ENCODE measurements around the gene BLOC1S6.

The BLOC1S6 gene

GRCh38 chr15:45588219-45588875, 1.2 kb downstream of the BLOC1S6 start:
- peak in 1 of 5 experiments; percentile 31 for DNase-seq

GRCh38 chr15:45589256-45589655, 2.1 kb downstream of the BLOC1S6 start:
- DNase-seq = no peak

DNA sequence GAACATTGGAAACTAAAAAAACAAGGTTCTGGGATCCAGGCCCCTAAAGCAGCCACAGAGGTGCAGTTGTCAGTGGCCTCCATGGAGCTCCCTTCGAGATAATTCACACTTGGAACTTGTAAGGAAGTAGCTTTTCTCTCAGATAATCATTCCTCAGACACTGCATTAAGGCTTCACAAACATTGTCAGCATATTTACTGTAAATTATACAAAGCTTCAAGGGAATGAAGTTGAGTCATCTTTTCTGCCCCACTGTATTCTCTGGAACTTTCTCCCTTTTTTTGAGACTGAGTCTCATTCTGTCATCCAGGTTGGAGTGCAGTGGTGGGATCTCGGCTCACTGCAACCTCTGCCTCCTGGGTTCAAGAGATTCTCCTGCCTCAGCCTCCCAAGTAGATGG, 7.1 kb downstream of the BLOC1S6 start:
- DNase-seq = no peak

DNA sequence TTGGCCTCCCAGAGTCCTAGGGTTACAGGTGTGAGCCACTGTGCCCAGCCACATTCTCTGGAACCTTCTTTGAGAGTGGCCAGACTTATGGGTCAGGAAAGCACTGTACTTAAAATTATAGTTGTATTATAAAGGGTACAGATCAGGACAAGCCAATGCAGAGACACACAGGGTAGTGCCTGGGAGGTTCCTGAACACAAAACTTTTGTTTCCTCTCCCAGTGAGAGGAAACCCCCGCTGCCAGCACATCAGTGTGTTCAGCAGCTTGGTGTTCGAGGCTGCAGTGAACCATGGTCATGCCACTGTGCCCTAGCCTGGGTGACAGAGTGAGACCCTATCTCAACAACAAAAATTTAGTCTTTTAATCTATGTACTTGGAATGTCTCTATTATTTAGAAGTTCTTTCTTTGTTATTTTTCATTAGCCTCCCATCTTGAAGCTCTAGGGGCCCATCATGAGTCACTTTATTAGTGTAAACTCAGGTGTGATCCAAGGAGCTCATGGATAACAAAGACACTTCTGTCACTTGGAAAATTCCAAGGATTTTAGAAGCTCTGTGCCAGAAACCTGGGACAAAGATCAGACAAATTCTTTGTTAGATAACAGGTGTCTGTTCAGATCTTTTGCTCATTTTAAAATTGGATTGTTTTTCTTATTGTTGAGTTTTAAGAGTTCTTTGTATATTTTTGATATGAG, 7.8 kb downstream of the BLOC1S6 start:
- DNase-seq = no peak

- no peak for DNase-seq
Measured at GRCh38 chr15:45603881-45604280, 16.7 kb downstream of the BLOC1S6 start.

DNA sequence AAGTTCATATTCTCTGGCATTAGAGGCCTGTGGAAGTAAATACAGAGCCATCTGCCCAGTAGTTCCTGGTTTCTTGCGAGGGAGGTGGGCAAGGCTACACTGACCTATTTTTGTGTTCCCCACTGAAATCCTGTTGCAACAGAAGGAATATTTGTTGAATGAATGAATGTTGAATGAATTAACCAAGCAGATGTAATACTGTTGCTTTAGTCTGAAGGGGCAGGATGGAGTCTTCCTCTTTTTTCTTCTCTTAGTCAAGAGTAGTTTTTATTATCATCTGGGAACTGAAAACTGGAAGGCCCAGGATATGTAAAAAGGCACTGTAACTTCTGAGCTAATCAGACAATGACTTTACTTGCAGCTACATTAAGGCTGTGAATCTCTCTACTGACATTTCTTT, 17.1 kb downstream of the BLOC1S6 start:
- no peak for DNase-seq

DNA sequence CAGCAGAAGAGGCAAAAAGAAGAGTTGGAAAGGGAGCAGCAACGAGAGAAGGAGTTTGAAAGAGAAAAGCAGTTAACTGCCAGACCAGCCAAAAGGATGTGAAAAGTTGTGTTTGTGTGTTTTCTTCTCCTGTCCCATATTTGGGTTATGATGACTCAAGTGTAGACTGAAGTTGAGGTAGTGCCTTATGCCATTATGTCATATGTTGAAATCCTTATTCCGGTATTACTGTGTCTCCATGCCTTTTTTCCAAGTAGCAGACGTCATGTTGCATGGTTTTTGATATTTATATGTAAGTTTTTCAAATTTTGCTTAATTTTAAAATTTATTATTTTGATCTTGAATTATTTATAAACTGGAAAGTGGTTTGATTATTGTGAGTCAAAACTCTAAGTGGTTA, 19.2 kb downstream of the BLOC1S6 start:
- no peak for DNase-seq

GRCh38 chr15:45606841-45607240, 19.7 kb downstream of the BLOC1S6 start:
- no peak for DNase-seq

GRCh38 chr15:45611305-45611704, 24.1 kb downstream of the BLOC1S6 start:
- no peak for DNase-seq

DNA sequence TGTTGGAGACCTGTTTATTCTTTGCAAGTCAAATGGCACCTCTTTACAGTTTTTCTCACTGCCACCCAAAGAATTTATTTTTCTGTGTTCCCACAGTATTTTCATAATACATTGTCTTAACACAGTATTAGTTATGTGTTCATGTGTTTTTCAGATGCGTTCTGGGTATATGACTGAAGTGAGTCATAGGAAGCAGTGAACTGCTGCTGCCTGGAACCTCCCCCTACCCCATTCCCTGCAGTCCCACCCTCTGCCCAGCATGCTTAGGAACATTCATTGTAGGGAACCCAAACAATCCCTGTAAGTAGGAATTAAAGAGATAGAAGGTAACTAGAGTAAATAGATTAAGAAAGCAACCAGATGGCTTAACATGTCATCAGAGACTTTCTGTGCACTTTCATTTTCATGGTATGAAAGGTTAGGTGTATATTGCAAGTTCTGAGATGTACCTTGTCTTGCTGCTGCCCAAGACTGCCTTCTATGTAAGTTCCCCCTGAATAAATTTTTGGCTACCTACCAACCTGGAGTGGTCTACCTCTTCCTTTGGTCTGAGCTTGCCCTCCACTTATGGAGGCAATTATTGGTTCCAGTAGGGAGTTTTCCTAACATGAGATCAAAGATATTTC, 25.7 kb downstream of the BLOC1S6 start:
- DNase-seq = no peak

DNA sequence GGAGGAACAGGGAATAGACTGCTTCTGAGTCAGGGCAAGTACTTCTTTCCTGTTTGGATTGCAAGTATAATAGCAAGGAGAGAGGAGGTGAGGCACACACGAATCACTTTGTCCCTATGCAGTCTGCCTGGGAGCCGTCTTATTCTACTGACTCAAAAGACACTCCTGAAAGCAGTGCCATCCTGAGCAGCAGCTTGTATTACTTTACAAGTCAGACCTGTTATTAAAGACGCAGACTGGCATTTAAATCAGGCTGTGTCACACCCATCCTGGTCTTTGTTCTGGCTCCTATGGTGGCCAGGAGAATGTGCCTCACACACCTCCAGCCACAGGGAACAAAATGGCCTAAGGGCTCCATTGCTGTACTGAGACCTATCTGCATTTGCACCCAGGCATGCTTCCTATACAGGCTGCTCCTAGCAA, 29.7 kb downstream of the BLOC1S6 start:
- DNase-seq = no peak

DNA sequence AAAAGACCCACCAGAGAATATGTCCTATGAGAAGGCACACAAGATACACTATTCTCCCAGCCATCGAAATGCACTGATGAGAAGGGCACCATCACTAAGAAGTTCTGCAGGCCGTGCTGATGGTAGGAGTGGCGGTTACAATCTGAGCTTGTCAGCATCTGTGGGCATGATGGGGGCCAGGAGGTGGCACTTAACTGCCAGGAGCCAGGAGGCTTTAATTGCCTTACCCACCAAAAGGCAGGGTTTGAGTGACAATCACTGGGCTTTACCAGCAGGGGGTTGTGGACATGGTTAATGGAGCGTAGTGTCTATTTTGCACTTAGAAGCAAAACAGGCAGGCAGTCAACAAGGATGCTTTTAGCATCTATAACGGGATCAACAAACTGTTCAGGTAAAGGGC, 31.6 kb downstream of the BLOC1S6 start:
- DNase-seq = peak in 1 of 5 experiments; percentile 60

DNA sequence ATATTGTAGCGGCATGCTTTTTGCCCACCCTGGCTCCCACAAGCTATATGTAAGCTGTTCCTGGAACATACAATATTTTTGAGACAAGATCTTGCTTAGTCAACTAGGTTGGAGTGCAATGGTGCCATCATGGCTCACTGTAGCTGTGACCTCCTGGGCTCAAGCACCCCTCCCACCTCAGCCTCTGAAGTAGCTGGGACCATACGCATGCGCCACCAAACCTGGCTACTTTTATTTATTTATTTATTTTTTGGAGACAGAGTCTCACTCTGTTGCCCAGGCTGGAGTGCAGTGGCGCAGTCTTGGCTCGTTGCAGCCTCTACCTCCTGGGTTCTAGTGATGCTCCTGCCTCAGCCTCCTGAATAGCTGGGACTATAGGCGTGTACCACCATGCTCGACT, 41.0 kb downstream of the BLOC1S6 start:
- no peak for DNase-seq

GRCh38 chr15:45630917-45631691, 43.9 kb downstream of the BLOC1S6 start:
- no peak for DNase-seq

DNA sequence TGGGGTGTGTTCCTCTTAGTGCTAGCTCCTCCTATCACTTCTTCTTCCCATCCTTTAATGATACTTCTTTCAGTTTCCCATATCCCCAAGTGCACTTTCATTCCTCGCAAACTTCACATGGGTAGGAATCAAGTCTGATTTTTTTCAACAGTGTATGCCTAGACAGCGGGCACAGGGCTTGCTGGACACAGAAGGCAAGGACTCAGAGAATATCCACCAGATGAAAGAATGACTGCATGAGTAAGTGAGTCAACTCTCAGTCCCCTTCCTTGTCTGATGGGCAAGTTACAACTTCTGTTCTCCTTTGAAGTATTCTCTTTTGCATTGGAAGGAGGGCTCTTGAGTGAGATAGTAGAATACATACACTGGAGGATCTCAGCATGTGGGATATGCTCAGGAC, 44.6 kb downstream of the BLOC1S6 start:
- no peak for DNase-seq

- peak; percentile 30 to 88 (median 47) for DNase-seq
Measured at GRCh38 chr15:45634432-45635190, 47.4 kb downstream of the BLOC1S6 start, which contains the start of gene SQOR. Gene SQOR, plus strand, starts transcription at chr15:45635029. Its CDS starts 23,895 bp downstream, at chr15:45658924.

DNA sequence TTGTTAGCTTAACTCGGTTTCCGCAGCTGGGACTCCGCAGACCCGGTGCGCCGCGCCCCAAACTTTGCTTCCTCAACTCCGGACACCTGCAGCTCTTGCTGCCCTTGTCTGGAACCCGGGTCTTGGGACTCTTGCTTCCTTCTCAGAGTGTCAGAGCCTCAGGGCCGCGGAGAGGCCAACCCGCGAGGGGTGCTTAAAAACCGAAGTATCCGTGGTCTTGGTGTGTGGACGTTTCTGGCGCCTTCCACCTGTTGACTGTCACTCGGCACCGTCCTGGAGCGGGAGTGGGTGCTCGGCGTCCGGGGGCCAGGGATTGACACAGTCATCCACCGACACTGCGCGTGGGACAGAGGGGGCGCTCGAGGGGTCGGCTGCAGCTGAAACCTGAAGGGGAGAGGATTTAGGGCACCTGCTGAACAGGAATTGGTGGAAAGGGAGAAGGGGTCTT, 48.0 kb downstream of the BLOC1S6 start:
- DNase-seq = peak; percentile 40 to 72 (median 54)

DNA sequence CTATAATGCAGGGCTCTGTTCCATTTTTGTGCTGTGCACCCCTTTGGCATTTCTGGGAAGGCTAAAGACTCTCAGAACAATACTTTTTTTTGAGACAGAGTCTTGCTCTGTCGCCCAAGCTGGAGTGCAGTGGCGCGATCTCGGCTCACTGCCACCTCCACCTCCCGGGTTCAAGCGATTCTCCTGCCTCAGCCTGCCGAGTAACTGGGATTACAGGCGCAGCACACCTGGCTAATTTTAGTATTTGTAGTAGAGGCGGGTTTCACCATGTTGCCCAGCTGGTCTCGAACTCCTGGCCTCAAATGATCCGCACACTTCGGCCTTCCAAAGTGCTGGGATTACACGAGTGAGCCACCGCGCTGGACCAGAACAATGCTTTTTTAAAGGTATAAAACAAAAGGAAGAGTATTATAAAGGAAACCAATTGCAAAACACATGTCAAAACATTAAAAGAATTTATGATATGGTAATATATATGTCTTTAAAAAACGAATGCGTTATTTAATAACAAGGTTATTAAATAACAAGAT, 48.6 kb downstream of the BLOC1S6 start:
- DNase-seq = no peak

DNA sequence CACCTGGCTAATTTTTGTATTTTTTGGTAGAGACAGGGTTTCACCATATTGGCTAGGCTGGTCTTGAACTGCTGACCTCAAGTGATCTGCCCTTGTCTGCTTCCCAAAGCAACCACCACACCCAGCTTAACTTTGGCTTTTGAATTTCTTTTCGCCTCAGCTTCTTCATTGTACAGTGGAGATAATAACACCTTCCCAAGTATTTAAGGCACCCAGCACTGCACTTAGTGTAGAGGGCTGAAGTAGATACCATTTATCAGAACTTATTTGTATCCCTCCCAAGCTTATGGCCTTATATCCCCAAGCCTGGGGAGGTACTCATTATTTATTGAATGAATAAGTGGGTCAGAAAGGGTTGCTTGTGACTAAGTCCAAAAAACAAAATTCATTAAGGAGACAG, 50.0 kb downstream of the BLOC1S6 start:
- DNase-seq = no peak

GRCh38 chr15:45637552-45638033, 50.4 kb downstream of the BLOC1S6 start:
- peak in 4 of 5 experiments; percentile 6 to 92 (median 52) for DNase-seq

GRCh38 chr15:45640616-45641015, 53.4 kb downstream of the BLOC1S6 start:
- no peak for DNase-seq

GRCh38 chr15:45641374-45641781, 54.2 kb downstream of the BLOC1S6 start:
- no peak for DNase-seq
